CD4-positive, alpha-beta T cell treated with Interleukin-4 for 4 hours (primary cell): ENCODE results near the gene TUBGCP6.

Experiments used
- DNase-seq: peaks from one replicate; pipeline ENCODE4 v3.0.0-alpha.2; 2020

TUBGCP6 gene, protein sequence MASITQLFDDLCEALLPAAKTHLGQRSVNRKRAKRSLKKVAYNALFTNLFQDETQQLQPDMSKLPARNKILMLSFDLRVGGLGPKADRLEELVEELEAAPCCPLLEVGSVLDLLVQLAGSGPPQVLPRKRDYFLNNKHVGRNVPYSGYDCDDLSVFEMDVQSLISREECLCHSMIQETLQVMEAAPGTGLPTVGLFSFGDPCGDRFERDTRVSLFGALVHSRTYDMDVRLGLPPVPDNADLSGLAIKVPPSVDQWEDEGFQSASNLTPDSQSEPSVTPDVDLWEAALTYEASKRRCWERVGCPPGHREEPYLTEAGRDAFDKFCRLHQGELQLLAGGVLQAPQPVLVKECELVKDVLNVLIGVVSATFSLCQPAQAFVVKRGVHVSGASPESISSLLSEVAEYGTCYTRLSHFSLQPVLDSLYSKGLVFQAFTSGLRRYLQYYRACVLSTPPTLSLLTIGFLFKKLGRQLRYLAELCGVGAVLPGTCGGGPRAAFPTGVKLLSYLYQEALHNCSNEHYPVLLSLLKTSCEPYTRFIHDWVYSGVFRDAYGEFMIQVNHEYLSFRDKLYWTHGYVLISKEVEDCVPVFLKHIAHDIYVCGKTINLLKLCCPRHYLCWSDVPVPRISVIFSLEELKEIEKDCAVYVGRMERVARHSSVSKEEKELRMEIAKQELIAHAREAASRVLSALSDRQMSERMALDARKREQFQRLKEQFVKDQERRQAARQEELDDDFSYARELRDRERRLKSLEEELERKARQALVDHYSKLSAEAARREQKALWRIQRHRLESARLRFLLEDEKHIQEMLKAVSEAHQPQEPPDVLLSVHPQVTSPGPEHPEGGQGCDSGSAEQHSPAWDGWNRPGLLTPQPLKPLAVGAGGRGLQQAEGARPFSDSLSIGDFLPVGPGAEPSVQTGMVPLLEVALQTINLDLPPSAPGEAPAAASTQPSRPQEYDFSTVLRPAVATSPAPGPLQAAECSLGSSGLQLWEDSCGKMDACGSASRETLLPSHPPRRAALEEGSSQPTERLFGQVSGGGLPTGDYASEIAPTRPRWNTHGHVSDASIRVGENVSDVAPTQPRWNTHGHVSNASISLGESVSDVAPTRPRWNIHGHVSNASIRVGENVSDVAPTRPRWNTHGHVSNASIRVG (N-terminal part only)

DNA sequence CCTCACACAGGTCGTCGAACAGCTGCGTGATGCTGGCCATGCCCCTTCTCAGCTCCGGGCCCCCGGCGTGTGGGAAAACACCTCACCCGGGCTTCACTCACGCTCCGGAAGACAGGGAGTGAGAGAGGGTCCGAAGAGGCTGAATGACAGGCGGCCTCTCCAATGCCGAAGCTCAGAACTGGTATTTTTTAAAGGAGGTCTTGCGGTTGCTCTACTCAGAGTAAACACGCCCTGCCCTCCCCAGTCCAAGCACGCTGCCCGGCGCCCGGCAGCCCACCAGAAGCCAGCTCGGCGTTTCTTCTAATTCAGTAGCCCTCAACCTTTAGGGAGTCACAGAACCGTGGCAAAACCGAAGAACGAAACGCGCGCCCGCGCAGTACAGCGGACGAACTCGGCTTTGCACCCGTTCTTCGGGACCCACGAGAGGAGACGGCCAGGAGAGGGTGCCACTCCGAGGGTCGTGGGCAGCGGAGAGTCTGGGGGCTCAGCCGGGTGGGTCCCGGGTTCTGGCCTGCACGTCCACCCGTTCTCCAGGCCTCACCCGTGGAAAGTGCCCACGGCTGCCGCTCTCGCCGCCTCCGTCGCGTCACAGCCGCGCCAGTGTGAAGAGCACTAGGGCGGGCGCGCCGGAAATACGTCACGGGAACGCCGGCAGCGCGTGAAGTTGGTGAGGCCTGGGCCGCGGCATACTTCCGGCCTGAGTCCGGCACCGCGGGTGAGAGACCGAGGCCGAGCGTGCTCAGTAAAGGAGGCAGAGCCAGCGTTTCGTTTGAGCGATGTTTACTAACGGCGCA, at the start of gene TUBGCP6:
TSS of gene TUBGCP6 (minus strand) at position 604 of the 794 bp plus-strand sequence. CDS start at position 40, 564 bp downstream.
- peak; percentile 87 for DNase-seq

DNA sequence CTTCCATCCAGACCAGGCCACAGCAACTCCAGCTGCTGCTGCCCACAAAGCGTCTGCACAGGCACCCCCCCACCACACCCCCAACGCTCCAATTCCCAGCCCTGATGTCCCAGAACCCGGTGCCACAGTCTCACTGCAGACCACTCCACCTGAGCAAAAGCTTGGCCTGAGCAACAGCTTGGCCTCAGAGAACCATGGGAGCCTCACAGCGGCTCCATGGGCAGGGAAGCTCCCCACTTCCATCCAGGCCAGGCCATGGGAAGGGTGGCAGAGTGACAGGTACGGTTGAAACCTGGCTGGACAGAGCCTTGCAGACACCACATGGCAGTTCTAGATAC, 49.5 kb upstream of the TUBGCP6 start:
- no peak for DNase-seq

DNA sequence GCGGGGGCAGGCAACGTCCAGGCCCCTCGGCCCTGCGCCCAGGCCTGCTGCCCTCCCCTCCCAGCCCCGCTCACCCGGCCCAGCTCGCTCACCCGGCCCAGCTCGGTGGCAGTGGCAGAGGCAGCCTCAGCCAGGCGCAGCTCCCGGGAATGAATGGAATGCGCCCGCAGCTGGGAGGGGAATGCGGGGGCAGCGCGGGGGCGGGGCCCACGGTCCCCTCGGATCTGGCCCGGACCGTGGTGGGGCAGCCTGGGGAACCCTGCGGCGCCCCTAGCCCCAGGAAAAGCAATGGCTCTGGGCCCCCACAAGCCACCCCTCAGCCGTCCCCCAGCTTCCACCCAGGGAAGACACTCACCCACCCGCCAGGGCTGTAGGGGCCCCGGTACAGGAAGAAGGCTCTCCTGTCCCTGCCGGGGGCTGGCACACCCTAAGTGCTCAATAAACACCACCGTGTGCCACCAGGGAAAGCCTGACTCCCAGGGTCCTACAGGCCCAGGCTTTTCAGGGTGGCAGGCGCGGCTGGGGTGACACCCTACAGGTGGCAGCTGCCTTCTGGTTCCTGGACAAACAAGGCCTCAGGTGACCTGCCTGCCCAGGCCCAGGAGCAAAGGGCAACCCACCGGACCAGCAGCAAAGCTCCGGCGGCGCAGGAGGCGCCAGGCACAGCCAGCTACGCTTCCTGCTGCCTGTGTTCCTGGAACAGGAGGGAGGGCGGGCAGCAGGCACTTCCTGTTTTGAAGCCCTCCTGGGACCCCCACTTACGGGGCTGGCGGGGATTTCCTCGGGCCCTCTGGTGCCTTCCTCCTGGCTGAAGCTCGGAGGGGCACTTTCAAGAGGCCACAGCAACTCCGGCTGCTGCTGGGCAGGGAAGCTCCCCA, 48.9 kb upstream of the TUBGCP6 start:
- DNase-seq: no peak

GRCh38 chr22:50292643-50293440, 48.0 kb upstream of the TUBGCP6 start:
- no peak for DNase-seq

DNA sequence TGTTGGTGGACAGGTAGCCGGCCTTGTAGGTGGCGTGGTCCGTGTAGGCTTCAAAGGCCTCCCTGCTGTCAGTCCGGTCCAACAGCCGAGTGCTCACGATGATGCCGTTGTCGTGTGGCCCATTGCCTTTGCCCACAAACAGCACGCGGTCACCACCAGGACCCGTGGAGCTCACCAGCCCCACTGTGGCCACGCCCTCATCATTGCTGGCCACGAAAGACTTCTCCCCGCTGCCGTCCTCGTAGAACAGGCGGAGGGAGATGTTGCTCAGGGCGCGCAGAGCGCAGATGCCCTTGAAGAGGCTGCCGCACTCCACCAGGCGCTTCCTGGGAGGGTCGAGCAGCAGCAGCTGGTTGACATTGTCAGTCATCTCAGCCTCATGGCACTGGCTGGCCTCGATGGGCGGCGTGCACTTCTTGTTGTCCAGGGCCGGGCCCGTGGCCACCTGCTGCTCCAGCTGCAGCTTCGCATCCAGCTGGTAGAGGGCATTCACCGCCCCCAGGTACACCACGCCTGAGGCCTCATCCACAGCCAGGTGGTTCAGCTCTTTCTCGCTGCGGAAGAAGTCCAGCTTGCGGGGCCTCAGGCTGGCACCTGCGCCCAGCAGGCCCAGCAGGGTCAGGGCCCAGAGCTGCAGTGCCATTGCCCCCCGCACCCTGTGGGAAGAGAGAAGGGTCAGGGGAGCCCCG, 45.3 kb upstream of the TUBGCP6 start:
- no peak for DNase-seq

GRCh38 chr22:50289151-50289941, 44.5 kb upstream of the TUBGCP6 start:
- DNase-seq: no peak

GRCh38 chr22:50287731-50288130, 42.9 kb upstream of the TUBGCP6 start:
- no peak for DNase-seq

DNA sequence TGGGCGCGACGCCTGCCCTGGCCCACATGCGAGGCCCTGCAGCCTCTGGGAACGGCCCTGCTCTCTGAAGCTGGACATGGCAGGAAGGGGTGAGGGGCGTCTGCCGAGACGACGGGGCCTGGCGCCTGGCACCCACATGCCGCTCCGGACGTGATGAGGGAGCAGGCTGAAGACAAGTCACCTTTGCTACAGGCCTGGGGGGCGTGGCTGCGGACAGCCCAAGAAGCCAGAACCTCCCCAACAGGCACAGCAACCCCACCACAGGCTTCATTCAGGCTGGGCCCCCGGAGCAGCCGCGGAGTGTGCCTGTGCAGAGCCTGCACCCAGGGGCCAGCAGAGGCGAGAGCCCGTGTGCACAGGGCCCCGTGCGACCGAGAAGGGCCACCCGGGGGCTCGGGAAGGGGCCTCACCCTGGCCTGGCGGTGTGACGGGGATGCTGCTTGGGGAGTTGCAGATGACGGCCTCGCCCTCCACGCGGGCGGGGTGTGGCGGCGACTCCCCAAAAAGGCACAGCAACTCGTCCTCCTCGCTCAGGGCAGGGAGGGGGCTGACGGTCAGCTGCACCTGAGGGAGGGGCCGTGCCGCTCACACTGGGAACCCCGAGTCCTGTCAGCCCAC, 42.0 kb upstream of the TUBGCP6 start:
- DNase-seq: no peak

GRCh38 chr22:50286275-50286674, 41.5 kb upstream of the TUBGCP6 start:
- DNase-seq: no peak

DNA sequence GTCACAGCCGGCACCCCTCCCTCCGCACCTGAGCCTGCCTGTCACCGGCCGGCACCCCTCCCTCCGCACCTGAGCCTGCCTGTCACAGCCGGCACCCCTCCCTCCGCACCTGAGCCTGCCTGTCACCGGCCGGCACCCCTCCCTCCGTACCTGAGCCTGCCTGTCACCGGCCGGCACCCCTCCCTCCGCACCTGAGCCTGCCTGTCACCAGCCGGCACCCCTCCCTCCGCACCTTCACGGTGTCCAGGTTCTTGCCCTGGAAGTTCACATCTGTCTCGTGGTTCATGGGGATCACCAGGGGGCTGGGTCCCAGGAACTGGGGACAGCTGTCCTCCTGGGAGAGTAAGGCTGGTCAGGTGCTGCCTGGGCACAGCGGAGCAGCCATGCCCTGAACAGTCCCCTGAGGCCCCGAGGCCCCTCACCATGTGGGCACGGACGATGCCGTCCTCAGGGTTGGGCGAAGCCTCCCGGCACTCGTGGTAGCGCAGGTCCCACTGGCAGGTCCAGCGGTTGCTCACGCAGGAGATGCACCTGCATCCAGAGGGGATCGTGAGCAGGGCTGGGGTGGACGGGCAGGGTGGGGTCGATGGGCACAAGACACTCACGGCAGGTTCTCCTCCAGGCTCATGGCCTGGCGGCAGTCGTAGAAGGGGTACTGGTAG, 40.9 kb upstream of the TUBGCP6 start:
- DNase-seq: no peak

- no peak for DNase-seq
These were observed 39.7 kb upstream of the TUBGCP6 start for GRCh38 chr22:50284479-50284878.

DNA sequence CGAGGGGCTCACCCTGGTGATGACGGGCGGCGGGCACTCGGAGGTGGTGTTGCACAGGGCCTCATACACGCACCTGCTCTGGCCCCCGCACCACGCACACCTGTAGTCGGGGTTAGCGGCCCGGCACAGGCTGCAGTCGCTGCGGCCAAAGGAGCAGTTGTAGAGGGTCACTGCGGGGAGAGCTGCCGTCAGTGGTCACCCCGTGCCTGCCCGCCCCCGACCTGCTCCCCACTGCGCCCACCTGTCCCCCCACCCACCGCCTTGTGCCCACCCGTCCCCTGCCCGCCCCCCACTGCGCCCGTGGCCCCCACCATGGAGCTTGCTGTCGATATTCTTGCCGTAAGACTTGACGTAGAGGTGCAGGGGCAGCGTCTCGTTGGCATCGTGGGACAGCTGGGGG, 39.0 kb upstream of the TUBGCP6 start:
- no peak for DNase-seq

- no peak for DNase-seq
These were observed 37.7 kb upstream of the TUBGCP6 start for GRCh38 chr22:50282361-50283155.

- no peak for DNase-seq
These were observed 37.1 kb upstream of the TUBGCP6 start for GRCh38 chr22:50281957-50282356.

DNA sequence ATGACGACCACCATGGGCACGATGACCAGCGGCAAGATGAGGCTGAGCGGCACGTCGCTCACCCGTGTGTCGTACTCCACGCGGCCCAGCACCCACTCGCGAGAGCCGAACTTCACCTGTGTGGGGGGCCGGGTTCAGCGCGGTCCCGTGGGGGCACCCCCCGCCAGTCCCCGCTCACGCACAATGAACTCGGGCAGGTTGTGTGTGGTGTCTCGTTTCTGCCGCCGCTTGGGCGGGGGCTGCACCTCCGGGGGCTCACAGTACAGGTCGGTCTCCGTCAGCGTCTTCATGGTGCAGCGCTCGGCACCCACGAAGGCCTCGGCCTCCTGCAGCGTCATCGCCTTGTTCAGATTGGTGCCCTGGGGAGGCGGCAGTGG, 36.5 kb upstream of the TUBGCP6 start:
- DNase-seq: no peak

GRCh38 chr22:50280708-50281383, 36.0 kb upstream of the TUBGCP6 start:
- no peak for DNase-seq
